Activated CD4-positive, CD25-positive, alpha-beta regulatory T cell (primary cell): ENCODE results near the gene HRH1.
"Not testable (repeated sequence)": the region's sequence is repeated elsewhere in the genome, so short reads cannot be mapped to it uniquely, and the experiment has no call there.

Source experiments
- DNase-seq, 4 experiments: peaks; one replicate each; lab custom pipeline; 2025; lab: John Stamatoyannopoulos, UW

The HRH1 gene

DNA sequence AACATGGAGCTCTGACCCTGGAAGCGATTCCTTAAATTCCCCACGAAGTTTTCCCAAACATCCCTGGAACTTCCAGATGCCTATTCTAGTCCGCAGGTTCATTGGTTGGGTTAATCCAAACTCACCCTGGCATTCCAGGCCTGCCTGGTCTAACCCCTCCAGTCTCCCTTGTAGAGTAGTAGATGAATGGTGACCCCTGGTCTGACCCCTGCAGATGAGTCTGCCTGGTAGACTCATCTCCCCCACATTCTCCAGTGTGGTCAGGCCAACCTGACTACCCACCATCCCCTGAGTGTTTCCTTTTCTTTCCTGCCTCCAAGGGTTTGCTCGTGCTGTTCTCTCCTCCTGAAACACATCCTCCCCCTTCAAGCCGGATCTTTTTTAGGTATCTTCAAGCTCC is 10.8 kb upstream of the HRH1 start:
- no peak for DNase-seq

DNA sequence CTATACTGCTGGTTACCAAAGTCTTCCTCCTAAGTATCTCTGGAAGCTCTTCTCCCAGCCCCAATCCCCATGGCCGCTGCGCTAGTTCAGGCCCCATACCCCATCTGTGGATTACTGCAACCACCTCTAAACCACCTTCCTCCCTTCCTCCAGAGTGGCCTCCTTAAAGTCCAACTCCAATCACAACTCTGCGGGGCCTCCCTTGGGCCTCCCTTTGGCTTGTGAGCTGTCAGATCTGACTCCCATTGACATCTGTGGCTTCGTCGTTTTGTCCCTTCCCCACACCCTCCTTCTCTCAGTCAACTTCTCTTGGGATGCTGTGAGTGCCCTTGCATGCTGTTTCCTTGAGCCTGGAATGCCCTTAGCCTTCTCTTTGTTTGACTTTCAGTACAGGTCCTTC is 9.3 kb upstream of the HRH1 start:
- DNase-seq, result no peak

DNA sequence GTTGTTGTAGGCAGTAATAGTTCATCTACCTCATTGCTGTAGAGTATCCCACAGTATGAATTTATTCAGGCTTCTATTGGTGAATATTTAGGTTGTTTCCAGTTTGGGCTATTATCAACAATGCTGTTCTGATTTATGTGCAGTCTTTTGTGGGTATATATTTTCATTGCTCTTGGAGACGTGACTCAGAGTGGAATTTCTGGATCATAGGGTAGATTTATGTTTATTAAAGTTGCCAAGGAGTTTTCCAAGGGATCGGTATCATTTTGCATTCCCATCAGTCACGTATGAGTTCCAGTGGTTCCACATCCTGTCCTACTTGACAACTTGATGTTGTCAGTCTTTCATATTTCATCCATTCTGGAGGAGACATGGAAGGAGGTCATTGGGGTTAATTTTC is 8.4 kb upstream of the HRH1 start:
- DNase-seq, result no peak

DNA sequence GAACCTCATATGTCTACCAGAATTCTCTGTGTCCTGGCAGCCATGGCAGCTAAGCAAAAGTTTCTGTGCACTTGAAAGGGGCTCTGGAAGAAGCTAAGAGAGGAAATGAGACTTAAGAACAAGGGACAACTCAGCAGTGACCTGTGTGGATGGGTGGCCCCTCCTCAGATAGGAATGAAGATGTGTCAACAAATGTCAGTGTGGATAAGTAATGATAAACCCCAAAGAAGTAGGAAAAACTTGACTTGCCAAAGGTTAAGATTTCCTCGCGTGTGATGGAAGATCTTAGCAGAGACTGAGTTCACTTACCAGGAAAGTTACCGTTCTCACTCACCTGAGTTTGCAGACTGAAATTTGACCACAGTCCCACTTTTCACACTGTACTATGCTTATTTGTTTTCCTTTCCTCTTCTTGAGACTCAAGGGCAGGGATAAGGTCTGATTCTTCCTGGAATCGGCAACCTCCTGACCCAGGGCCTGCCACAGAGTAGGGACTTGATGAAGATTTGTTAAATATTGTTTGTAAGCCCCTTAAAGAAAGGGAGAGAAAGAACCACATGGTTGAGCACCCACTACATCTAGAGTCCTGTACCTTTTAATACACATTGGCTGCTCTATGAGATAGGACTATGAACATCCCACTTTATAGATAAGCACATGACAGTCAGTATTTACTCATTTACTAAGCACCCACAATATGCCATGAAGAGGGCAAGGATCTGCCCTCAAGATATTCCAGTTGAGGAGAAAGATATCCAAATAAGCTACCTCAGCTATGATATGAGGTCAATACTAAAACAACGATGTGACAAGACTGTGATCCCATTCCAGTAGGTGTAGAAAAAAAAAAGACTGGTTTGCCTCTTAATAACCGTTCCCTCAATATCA is 7.3 kb upstream of the HRH1 start:
- DNase-seq, result no peak

DNA sequence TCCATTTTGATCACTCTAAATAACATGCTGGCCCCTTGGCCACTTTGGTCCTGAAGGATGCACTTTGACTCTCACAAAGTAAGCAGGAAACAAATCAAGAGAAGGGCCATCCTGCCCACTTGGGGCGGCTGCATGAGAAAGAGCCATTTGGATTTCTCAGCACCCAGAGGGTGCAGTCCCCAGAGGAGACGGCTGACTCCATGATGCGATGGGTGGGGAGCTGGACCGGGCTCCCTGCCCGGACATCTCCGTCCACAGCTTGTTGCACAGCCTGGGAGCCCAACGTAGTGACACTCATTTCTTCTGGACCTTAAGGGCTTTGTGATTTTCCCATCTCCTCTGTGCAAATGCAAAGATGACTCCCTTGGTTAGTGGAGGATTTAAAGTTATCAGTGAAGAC is 4.0 kb upstream of the HRH1 start:
- no peak for DNase-seq

DNA sequence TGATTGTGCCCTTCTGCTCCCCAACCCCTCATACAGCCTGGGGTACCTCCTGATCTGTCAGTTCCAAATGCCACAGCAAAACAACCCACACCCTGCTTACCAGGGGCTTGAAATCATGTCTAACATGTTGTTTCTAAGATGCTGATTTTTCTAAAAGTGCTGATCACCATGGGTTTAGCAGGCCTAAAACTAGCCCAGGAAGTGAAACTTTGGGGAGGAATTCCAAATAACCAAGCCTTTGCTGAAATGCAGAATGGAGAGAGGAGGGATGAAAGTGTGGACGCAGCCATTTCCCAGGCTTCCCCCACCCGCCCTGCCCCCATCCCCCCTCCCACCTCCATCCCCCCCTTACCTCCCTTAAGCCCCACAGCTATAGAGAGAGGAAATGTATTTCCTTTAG is 2.0 kb upstream of the HRH1 start:
- DNase-seq, result no peak

DNA sequence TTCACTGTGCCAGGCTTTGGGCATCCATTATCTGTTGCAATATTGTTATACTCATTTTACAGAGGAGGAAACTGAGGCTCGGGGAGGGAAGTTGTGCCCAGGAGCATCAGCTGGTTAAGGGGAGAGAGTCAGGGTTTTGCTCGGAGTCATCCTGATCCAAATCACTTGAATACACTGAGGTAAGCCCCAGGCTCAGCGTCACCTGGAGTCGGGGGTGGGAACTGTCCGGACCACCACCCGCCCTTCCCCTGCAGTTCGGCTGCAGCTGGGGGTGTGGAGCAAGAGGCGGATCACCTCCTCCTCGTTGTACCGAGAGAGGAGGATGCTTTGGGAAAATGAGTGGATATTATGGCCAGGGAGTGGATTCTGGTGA is 646 bp downstream of the HRH1 start:
- DNase-seq, result no peak

DNA sequence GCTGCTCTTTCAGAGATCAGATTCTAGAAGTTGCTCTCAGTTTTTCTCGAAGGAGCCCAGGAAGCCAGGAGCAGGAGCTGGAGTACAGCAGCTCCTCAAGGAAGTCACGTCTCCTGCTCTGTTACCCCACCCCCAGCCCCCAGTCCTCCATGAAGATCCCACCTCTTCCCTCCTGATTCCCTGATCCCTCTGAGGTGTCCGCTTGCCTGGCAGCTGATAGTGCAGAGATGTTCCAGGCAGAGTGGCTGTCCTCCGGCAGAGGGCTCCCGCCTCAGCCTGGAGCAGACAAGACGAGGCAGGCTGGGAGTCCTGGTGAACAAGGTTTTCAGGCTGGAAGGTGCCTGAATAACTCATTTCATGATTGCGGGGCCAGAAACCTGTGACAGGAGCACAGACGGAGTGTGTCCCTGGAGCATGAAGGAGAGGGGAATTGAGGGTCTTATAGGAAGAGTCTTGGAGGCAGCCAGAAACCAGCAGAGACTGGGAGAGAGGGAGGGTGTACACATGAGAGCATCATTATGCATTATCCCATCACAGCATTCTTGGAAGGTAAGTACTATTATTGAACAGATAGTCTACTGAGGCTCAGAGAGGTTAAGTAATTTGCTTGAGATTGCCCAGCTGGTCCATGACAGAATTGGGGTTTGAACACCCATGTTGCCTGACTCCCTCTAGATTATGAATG is 1.2 kb downstream of the HRH1 start:
- DNase-seq, result no peak

DNA sequence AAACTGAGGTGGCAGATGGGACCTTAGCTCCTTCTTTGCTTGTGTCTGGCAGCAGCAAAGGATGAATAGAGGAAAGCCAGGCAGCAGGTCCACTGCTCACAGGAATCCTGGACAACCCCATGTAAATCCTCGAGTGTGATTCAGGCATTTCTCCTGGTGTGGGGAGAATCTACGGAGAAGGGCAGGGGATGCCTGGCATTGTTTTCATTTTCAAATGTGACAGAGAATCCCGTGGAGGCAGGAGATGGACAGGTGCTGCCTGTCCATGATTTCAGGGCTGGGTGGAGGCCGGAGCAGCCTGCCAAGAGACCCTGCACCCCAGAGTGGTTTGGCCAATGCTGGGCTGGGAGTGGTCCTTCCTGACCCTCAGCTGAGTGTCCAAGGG is 1.7 kb downstream of the HRH1 start:
- no peak for DNase-seq

DNA sequence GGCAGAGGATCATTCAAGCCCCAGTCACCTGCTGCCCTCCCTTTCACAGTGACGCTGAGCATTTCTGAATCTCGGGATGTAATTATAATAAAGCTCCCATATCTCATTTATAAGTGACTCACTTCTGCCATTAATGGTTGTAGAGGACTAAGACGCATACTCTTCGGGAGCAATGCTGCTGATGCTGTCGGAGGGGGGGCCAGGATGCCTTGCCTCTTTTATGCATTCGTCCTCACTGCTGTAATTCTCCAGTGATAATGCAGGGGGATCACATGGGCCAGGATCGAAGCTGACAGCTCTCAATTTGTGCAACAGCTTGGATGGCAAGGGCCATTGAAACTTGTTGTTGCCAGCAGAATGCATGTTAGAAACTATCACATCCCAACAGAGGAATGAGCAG is 3.1 kb downstream of the HRH1 start:
- no peak for DNase-seq

DNA sequence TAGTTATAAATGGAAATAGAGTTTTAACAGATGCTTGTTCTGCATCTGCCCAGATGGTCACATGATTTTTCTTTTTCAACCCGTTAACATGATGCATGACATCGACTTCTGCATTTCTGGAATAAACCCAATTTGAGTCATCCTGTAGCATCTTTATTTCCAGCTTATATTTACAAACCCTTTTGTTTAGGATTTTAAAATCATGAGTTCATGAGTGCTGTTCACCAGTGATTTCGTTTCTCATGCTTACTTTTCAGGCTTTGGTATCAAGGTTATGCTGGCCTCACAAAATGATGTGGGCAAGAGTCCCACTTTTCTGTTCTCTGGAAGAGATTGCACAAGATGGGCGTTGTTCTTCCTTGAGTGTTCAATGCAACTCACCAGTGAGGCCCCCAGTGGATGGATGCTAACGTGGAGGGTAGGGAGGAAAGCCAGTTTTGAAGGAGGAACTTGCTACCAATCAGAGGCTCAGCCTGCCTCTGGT is 5.2 kb downstream of the HRH1 start:
- no peak for DNase-seq

DNA sequence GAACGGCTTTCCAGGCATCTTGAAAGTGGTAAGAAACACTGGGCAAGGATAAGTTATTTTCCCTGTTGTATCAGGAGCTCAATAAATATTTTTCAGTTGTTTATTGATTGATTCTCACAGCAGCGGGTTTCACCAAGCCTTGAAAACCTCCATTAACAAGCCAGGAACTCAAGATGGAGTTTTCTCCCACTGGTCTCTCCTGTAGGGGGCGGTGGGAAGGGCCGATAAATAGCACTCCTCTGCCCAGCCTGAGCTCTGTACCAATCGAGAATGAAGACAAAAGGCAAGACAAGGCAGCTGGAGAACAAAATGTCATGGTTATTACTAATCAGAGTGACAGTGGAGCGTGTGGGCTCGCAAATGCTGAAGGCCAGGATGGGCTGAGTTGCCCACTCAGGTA is 7.4 kb downstream of the HRH1 start:
- DNase-seq, result no peak

DNA sequence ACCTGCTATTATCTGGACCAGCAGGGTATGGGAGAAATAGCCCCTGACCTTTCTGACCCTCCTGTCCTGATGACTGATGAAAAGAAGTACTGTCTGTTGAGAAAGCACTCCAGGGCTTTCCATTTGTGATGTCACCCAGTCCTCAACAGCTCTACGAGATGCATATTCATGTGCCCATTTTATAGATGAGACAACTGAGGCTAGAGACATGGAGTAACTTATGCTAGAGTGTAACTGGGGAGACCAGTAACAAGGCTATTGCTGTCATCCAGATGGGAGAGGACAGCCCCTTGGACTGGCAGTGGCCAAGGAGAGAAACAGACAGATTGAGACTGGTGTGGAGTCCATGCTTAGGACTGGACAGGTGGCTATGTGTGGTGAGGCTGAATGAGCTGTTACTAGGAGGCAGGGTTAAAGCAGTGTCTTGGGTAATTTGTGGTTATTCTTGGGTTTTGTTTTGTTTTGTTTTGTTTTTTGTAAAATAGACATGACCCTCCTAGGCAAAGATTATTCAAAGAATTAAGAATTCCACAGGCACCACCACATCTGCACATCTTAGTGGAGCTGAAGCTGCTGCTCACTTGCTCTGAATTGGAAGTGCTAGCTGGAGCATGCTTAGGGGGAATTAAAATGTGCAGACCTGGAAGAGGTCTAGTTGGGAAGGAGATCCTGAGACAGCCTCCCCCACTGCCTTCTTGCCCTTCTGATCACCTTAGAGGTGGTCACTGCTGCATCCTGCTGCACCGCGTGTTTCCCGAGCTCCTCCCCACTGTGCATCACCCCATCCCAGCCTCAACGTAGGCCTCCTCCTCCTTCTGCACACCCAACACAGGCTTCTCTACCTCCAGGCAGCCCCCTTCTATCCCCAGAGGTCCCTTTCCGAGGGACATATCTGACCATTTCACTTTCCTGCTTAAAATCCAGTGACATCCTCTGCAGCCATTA is 8.4 kb downstream of the HRH1 start:
- no peak for DNase-seq

DNA sequence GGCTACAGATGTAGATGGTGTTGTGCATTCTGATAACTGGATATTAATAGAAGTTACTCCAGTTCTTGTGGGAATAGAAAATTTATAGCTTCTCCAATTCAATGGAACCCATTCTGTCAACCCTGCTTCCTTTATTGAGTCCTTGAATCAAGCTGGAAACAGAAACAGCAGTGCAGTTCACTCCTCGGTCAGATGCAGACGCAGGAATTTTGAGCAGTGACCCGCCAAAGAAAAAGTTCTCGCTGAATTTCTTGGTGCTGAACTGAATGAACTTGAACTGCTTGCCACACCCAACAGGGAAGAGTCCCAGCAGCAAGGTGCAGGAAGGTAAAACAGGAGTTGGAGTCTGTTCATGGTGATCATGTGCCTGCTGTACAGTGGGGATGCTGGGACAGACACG is 10.3 kb downstream of the HRH1 start:
- no peak for DNase-seq

DNA sequence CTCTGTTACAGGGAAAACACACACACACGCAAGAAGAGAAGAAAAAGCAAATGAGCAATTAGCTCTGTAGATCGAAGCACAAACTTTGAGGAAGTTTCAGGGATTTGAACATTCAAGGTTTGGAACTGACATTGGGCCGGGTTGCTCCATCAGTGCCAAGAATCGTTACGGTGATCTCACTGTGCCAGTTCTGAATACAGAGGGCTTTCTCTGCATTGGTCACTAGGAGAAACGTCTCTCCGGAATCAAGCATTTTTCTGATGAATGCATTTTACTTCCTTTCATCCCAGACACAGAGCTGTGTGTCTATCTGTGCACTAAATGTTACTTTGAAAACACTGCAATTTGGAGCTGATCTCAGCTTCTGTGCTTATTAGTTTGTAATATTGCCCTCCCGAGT is 11.2 kb downstream of the HRH1 start:
- no peak for DNase-seq

DNA sequence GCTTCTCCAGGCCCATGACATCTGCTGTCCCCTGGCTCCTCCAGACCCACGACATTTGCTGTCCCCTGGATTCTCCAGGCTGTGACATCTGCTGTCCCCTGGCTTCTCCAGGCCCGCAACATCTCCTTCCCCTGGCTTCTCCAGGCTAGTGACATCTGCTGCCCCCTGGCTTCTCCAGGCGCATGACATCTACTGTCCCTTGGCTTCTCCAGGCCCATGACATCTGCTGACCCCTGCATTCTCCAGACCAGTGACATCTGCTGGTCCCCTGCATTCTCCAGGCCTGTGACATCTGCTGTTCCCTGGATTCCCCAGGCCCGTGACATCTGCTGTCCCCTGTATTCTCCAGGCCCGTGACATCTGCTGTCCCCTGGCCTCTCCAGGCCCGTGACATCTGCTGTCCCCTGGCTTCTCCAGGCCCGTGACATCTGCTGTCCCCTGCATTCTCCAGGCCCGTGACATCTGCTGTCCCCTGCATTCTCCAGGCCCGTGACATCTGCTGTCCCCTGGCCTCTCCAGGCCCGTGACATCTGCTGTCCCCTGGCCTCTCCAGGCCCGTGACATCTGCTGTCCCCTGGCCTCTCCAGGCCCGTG is 12.6 kb downstream of the HRH1 start:
- DNase-seq, result not testable (repeated sequence)

DNA sequence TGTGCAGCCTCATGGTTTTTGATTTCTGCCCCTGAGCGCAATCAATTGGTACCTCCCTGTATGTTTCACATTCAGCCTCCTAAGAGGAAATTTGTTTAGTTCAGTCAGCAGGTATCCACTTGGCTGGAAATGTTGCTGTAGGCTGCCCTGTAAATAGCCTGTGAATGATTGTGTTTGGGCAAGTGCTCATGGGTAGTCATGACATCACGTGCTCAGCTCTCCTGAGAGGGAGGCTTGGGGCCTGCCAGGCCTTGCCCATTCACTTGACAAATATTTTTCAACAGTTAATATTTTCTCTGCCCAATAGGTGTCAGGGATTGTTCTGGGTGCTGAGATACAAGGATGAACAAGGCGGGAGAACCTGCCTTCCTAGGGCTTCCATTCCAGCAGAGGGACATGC is 13.3 kb downstream of the HRH1 start:
- DNase-seq, result no peak

DNA sequence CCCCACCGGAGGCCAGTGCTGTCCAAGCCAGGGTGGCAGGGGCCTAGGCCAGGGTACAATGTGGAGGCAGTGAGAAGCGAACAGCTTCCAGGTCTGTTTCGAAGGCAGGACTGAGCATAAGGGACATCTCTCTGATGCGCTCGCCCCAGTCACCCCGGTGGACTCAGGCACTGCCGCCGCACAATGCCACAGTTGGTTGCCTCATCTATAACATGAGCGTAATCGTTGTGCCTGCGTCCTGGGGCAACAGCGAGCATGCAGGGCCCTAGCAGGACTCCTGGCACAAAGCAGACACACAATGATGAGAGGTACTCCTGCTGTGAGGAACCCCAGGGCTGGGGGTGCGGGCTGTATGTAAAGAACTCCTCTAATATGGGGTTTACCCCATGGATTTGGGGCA is 14.1 kb downstream of the HRH1 start:
- no peak for DNase-seq

DNA sequence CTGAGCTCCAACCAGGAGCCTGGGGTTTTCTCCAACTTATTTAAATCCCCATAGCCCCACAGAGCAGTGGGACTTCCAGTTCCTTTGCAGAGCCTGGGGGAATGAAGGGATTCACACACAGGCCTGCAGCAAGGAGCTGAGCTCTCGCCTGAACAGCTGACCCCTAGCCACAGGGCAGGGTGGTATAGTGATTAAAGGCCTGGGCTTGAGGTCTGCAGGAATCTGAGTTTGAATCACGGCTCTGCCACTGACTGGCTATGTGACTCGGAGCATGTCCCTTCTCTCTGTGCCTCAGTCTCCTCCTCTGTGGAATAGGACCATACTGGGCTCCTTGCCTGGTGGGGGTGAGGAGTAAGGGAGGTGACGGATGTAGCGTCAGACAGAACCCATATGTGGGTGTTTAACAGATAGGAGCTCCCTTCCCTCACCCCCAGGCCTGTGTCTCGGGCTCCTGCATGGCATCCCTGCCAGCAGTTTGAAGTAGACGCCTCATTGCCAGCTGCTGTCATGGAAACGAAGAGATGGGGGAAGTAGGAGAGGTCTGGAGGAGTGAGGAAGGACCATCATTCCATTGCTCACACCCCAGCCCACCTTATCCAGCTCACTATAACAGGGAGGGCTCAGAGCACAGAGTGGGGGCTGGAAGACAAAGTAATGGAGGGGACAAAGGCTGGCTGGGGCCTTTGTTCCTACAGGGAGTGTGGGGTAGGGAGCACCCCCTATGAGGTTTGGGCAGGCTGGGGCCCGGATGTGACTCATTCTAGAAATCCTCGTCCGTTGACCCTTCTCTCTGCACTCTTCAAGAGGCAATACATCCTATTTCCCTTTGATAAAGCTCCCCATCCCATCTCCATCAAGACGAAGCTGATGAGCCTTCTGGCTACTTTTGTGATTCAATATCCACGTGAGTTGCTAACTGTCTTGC is 14.8 kb downstream of the HRH1 start:
- no peak for DNase-seq

DNA sequence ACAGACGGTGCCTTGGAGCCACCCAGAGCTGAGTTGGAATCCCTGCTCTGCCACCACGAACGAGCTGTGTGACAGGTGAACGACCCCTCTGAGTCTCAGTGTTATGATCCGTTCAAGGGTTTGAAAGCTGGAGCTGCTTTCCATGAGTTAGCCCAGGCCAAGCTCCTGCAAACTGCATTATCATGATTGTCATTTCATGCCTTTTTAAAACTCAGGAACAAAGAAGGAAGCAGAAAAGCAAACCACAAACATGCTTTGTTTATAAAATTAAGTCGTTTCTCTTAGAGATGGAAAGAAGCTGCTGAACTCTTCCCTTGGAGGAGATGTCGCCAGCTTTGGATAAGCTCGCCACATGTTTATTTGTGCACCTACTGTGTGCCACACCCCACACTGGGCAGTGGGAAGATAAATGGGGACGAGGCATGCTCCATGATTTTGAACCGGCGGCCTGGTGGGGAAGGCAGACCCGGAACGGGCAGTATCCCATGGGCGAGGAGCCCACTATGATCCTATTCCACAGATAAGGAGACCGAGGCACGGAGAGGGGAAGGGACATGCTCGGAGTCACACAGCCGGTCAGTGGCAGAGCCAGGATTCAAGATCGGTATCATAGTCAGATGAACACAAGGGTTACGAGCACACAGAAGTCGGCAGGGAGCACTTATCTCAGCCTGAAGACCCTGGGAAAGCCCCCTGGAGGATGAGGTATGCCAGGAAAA is 15.9 kb downstream of the HRH1 start:
- DNase-seq, result no peak
